Stomach (tissue), 4 donors: ENCODE data around the gene RACGAP1.

ENCODE experiments used
- CTCF ChIP-seq, 7 experiments: fragments of 450-650 bp in 4 of 7; fragments of 200-600 bp in 3 of 7; sonication (generic) in 3 of 7; IDR thresholded peaks; one replicate each; pipeline ENCODE4 v1.5.1; 2016 to 2019; ENCODE audit warnings: antibody characterized with exemption in 7 of 7, control low read depth in 2 of 7, mild to moderate bottlenecking in 1 of 7
- POLR2A ChIP-seq, 4 donors: fragments of 450-650 bp; IDR thresholded peaks; one replicate each; pipeline ENCODE4 v1.6.1; 2016; ENCODE audit warnings: antibody characterized with exemption in 4 of 4, control low read depth in 2 of 4, mild to moderate bottlenecking in 1 of 4, moderate library complexity in 1 of 4
- POLR2AphosphoS5 ChIP-seq, 3 donors: sonication (generic); formaldehyde crosslinking; IDR thresholded peaks; one replicate each; pipeline ENCODE4 v1.6.1; 2016; ENCODE audit warnings: antibody characterized with exemption in 3 of 3

GRCh38 chr12:49972641-49973360 lies 52.5 kb downstream of the RACGAP1 start, which contains the start of gene AQP6:
- no peak for TF ChIP-seq CTCF (IDR thresholded peaks at IDR 0.05)
- TF ChIP-seq POLR2A (IDR thresholded peaks at IDR 0.05): no peak
- TF ChIP-seq POLR2AphosphoS5 (IDR thresholded peaks at IDR 0.05): no peak
